GM10266 (cell line): ENCODE measurements around the gene MPG.

Source experiments
- DNase-seq: peaks from one replicate; pipeline ENCODE4 v3.0.0; 2012; ENCODE audit errors: extremely low spot score
- CTCF ChIP-seq: IDR thresholded peaks from 2 replicates; pipeline ENCODE4 v1.5.1; 2012; ENCODE audit warnings: mild to moderate bottlenecking, low read depth; ENCODE audit not compliant: control insufficient read depth, insufficient read depth; ENCODE audit errors: missing control alignments

MPG gene

GRCh38 chr16:60166-60565 is 17.9 kb upstream of the MPG start:
- no peak for TF ChIP-seq CTCF
- DNase-seq = no peak

GRCh38 chr16:60929-61878 is 16.8 kb upstream of the MPG start:
- no peak for TF ChIP-seq CTCF
- DNase-seq = no peak

- DNase-seq = no peak
- TF ChIP-seq CTCF = no peak
These were observed 16.1 kb upstream of the MPG start for GRCh38 chr16:61879-62281.

GRCh38 chr16:62283-62967 is 15.6 kb upstream of the MPG start:
- no peak for TF ChIP-seq CTCF
- DNase-seq = no peak

- no peak for DNase-seq
- no peak for TF ChIP-seq CTCF
These were observed 15.0 kb upstream of the MPG start for GRCh38 chr16:62968-63391.

GRCh38 chr16:63466-63865 is 14.6 kb upstream of the MPG start:
- no peak for TF ChIP-seq CTCF
- no peak for DNase-seq
